Bladder microvascular endothelial cell (primary cell): Measurements from ENCODE around the gene TRUB1. TPM values are rescaled to one million over a fixed set of nuclear protein-coding genes. Genes with fewer than 3 reads are reported as not detected.

Experiments used
- total RNA-seq: library from RNA; depleted of rRNA; stranded (reverse); fragments of >200 nt; gene quantifications from 2 replicates; pipeline ENCODE4 v1.2.3, GENCODE V29; 2014

Gene TRUB1
- 15.2 and 28.3 TPM in 2 replicates for total RNA-seq

DNA sequence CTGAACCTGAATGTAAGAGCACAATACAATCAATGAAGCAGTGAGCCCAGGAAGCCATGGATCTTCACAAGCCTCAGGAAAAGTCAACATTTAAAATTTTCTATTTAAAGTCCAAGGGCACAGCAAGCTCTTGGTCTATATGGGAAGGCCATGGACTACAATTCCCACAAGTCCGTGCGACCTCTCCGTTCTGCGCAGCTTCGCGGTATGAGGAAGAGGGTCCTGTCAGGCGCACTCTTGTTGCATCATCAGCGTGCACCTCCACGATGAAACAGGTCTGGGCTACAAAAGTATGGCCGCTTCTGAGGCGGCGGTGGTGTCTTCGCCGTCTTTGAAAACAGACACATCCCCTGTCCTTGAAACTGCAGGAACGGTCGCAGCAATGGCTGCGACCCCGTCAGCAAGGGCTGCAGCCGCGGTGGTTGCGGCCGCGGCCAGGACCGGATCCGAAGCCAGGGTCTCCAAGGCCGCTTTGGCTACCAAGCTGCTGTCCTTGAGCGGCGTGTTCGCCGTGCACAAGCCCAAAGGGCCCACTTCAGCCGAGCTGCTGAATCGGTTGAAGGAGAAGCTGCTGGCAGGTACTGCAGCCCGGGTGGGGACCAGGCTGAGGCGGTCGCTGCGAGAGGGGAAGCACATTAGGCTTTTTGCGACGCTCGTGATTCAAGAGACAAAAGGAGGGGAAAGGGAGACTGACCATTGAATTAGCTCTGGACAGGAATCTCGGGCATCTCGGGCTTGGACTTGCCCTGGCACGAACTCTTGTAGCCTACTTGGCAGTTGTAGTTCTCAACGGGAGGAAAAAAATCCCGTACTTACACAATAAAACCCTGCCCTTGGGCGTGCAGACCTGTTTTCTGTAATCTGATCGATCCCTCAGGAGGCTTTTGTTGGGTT lies at the start of gene TRUB1:
Gene TRUB1 (plus strand): TSS at position 234 of the 894 bp plus-strand sequence. CDS start 59 bp downstream, at position 293.

Other genes starting within 250 kb of the TRUB1 start
- 16.8 and 43.6 TPM in 2 replicates for gene FHIP2A, start 116.4 kb upstream of the TRUB1 start, total RNA-seq
- gene ATRNL1, start 155.2 kb downstream of the TRUB1 start, total RNA-seq, result 0.13 TPM in 1 of 2 replicates, not detected in the other